ENCODE data around the gene CCDC137. TPM values are rescaled to one million over a fixed set of nuclear protein-coding genes. Genes with fewer than 3 reads are reported as not detected.

Gene CCDC137
- polyA plus RNA-seq, 1 of the 3 experiments (the other 2 are of a cell fraction) = 62.4 TPM

DNA sequence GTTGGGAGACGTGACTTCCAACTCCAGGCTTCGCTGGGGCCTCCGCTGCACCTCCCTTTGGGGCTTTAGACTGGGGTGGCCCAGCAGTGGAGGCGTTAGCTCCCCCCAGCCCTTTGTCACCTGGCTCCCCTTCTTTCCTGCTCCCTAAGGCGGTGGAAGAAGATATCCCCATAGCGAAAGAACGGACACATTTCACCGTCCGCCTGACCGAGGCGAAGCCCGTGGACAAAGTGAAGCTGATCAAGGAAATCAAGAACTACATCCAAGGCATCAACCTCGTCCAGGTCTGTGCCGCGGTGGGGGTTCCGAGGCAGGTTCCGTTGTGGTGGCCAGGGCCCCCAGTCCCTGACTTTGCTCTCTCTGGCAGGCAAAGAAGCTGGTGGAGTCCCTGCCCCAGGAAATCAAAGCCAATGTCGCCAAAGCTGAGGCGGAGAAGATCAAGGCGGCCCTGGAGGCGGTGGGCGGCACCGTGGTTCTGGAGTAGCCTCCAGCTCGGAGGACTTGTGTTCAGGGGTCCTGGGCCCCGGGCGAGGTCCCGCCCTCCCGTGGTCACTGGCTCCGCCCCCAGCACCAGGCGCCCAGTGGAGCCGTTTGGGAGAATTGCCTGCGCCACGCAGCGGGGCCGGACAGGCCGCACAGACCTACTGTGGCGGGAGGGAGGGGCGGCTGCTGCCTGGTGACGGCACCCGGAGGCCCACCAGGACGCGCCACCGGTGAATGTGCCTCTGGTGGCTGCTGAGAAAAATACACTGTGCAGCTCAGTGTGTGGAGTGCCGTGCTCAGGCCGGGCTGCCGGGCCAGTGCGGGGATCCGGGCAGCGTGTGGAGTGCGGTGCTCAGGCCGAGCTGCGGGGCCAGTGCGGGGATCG lies 40.5 kb downstream of the CCDC137 start:
- Histone ChIP-seq H3K36me3 (replicated peaks in 1 of 2; ENCODE audit: control insufficient read depth in 1 of 2, insufficient read depth in 2 of 2, low read length in 1 of 2) (peaks cover 34 to 38% of the 10 kb centered on the region in 2 experiments), H3F3A (replicated peaks; ENCODE audit: insufficient read depth) (peaks cover 52% of the 10 kb centered on the region), H3K79me2 (ENCODE audit: insufficient read depth) (peaks cover 44% of the 10 kb centered on the region), H3K4me3 (ENCODE audit: low read depth in 2 of 2, low read length in 1 of 2) (no peak overlapping the region), H3K9me3 (no peaks in the 10 kb centered on the region), H2AFZ (ENCODE audit: low read depth) (no peak overlapping the region), H3K4me1 (ENCODE audit: control insufficient read depth in 1 of 2, insufficient read depth in 2 of 2, low read depth in 1 of 2, low read length in 1 of 2) (peaks cover 16 to 25% of the 10 kb centered on the region in 2 experiments), H3K9ac (no peak overlapping the region), H3K27ac (ENCODE audit: low read depth in 2 of 2, low read length in 1 of 2) (no peak overlapping the region), H3K27me3 (ENCODE audit: insufficient read depth) (no peaks in the 10 kb centered on the region), H4K20me1 (ENCODE audit: insufficient read depth) (peaks cover 4% of the 10 kb centered on the region), H3K9me2 (no peaks in the 10 kb centered on the region), H3K4me2 (no peak overlapping the region)
- 96% methylated on average over 38 of the region's 54 CpGs for WGBS (ENCODE audit: low lambda C conversion rate)
- no peak for DNase-seq
- POLR2A ChIA-PET = interaction anchor here (0.7 to 3.0 kb wide), 3 partner anchors 11 to 159 kb away, joined by 3 to 9 read pairs (median 6); partner anchors contain the start of genes ARL16 and HGS
- no peak for TF ChIP-seq USF2 (IDR thresholded peaks at IDR 0.05; ENCODE audit: borderline replicate concordance, low read depth, low read length)
- TF ChIP-seq, protein P1, sequence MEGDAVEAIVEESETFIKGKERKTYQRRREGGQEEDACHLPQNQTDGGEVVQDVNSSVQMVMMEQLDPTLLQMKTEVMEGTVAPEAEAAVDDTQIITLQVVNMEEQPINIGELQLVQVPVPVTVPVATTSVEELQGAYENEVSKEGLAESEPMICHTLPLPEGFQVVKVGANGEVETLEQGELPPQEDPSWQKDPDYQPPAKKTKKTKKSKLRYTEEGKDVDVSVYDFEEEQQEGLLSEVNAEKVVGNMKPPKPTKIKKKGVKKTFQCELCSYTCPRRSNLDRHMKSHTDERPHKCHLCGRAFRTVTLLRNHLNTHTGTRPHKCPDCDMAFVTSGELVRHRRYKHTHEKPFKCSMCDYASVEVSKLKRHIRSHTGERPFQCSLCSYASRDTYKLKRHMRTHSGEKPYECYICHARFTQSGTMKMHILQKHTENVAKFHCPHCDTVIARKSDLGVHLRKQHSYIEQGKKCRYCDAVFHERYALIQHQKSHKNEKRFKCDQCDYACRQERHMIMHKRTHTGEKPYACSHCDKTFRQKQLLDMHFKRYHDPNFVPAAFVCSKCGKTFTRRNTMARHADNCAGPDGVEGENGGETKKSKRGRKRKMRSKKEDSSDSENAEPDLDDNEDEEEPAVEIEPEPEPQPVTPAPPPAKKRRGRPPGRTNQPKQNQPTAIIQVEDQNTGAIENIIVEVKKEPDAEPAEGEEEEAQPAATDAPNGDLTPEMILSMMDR (IDR thresholded peaks at IDR 0.05) = peak; percentile 32; the same call in 1 of the 2 replicates
- CTCF ChIA-PET = interaction anchor here (0.8 to 1.5 kb wide), 6 partner anchors 15 to 159 kb away, joined by 3 to 6 read pairs (median 4); partner anchors contain the start of genes ARL16 and HGS

GRCh38 chr17:81707725-81708646 lies 41.4 kb downstream of the CCDC137 start:
- ChIA-PET POLR2A (interaction anchor here (0.7 to 3.0 kb wide), 3 partner anchors 12 to 158 kb away, joined by 3 to 9 read pairs (median 6); partner anchors contain the start of genes ARL16 and HGS), CTCF (interaction anchor here (1.0 to 2.6 kb wide), 6 partner anchors 14 to 161 kb away, joined by 3 to 10 read pairs (median 4); no protein-coding TSS in a partner anchor)

More at GRCh38 chr17:81707725-81708646, 41.4 kb downstream of the CCDC137 start:
- H3K9ac ChIP-seq = no peak overlapping the region
- no peaks in the 10 kb centered on the region for H3K9me3 ChIP-seq
- no peaks in the 10 kb centered on the region for H4K20me1 ChIP-seq (ENCODE audit: insufficient read depth)
- no peak overlapping the region for H2AFZ ChIP-seq (ENCODE audit: low read depth)
- peaks cover 28 to 38% of the 10 kb centered on the region in 2 experiments for H3K36me3 ChIP-seq (replicated peaks in 1 of 2; ENCODE audit: control insufficient read depth in 1 of 2, insufficient read depth in 2 of 2, low read length in 1 of 2)
- no peak overlapping the region for H3K27ac ChIP-seq (ENCODE audit: low read depth in 2 of 2, low read length in 1 of 2)
- peaks cover 12 to 25% of the 10 kb centered on the region in 2 experiments for H3K4me1 ChIP-seq (ENCODE audit: control insufficient read depth in 1 of 2, insufficient read depth in 2 of 2, low read depth in 1 of 2, low read length in 1 of 2)
- H3K4me2 ChIP-seq = no peak overlapping the region
- TF ChIP-seq POLR2AphosphoS5 (IDR thresholded peaks at IDR 0.05; ENCODE audit: low read depth, low read length) (peak; percentile 4; the same call in 1 of the 2 replicates), TEAD4 (IDR thresholded peaks at IDR 0.05; ENCODE audit: borderline replicate concordance, insufficient read depth) (no peak)
- peaks cover 43% of the 10 kb centered on the region for H3F3A ChIP-seq (replicated peaks; ENCODE audit: insufficient read depth)
- no peak overlapping the region for H3K4me3 ChIP-seq (ENCODE audit: low read depth in 2 of 2, low read length in 1 of 2)
- no peaks in the 10 kb centered on the region for H3K27me3 ChIP-seq (ENCODE audit: insufficient read depth)
- 92% methylated on average over 11 of the region's 25 CpGs for WGBS (ENCODE audit: low lambda C conversion rate)
- DNase-seq = no peak
- H3K79me2 ChIP-seq (ENCODE audit: insufficient read depth) = peaks cover 39% of the 10 kb centered on the region
- no peaks in the 10 kb centered on the region for H3K9me2 ChIP-seq
